IMR-90 (cell line): Measurements from ENCODE around the gene SLAMF9. TPM values are rescaled to one million over a fixed set of nuclear protein-coding genes. Genes with fewer than 3 reads are reported as not detected.

Experiments used
- ATAC-seq: fragments of 200-7000 bp; cut with Tn5 transposase; 2 replicates; pipeline ENCODE4 v1.9.1; 2020; ENCODE audit warnings: low read depth, mild to moderate bottlenecking, moderate library complexity
- BruUV-seq: library from RNA; stranded (reverse); fragments of 400-500 nt; replicated peaks from 2 replicates; lab custom pipeline; 2021; lab: Mats Ljungman, UMichigan
- CTCF ChIA-PET: fragments of 300-600 bp; formaldehyde crosslinking; extraction: SDS; loops from one replicate; lab custom pipeline; 2021; ENCODE audit warnings: antibody characterized with exemption; lab: Yijun Ruan, JAX
- POLR2A ChIA-PET: fragments of 300-600 bp; sonication (Branson Sonifier 250); formaldehyde crosslinking; loops from one replicate; lab custom pipeline; 2022; ENCODE audit warnings: antibody characterized with exemption; ENCODE audit not compliant: unreplicated experiment; lab: Charles Lee
- DNase-seq: peaks from one replicate; pipeline ENCODE4 v3.0.0; 2013
- H2AFZ ChIP-seq: replicated peaks from 2 replicates; pipeline ENCODE3; 2013; ENCODE audit warnings: low read length, mild to moderate bottlenecking; ENCODE audit not compliant: poor library complexity
- H2AK5ac ChIP-seq: 2 replicates; pipeline ENCODE4 v1.6.1; 2013; ENCODE audit warnings: low read depth, low read length, inconsistent platforms
- H2AK9ac ChIP-seq: replicated peaks from 2 replicates; pipeline ENCODE3; 2013; ENCODE audit warnings: mild to moderate bottlenecking, low read depth, low read length, moderate library complexity; ENCODE audit not compliant: poor library complexity
- H2BK120ac ChIP-seq: 2 replicates; pipeline ENCODE4 v1.6.1; 2013; ENCODE audit warnings: low read depth, low read length, inconsistent platforms
- H2BK15ac ChIP-seq: 3 replicates; pipeline ENCODE4 v1.6.1; 2013; ENCODE audit warnings: low read depth, low read length, inconsistent platforms
- H2BK20ac ChIP-seq: 2 replicates; pipeline ENCODE4 v1.6.1; 2013; ENCODE audit warnings: low read depth, mild to moderate bottlenecking, inconsistent platforms, low read length, moderate library complexity
- H2BK5ac ChIP-seq: 2 replicates; pipeline ENCODE4 v1.6.1; 2013; ENCODE audit warnings: mild to moderate bottlenecking, low read depth, low read length, inconsistent platforms; ENCODE audit not compliant: poor library complexity, severe bottlenecking
- H3K14ac ChIP-seq: replicated peaks from 2 replicates; pipeline ENCODE4 v1.6.1; 2013; ENCODE audit warnings: low read depth, low read length, inconsistent platforms
- H3K18ac ChIP-seq: 2 replicates; pipeline ENCODE4 v1.6.1; 2013; ENCODE audit warnings: low read depth, low read length, control low read depth
- H3K23ac ChIP-seq: 2 replicates; pipeline ENCODE4 v1.6.1; 2013; ENCODE audit warnings: low read depth, low read length, inconsistent platforms
- H3K27ac ChIP-seq: 2 replicates; pipeline ENCODE4 v1.5.1; 2013; ENCODE audit warnings: mild to moderate bottlenecking, control low read depth, low read length; ENCODE audit not compliant: insufficient read depth
- H3K27me3 ChIP-seq: 2 replicates; pipeline ENCODE4 v1.6.1; 2013; ENCODE audit warnings: low read length; ENCODE audit not compliant: control insufficient read depth, insufficient read depth
- H3K36me3 ChIP-seq: 2 replicates; pipeline ENCODE4 v1.6.1; 2013; ENCODE audit warnings: low read length, mixed read lengths; ENCODE audit not compliant: control insufficient read depth, insufficient read depth
- H3K4ac ChIP-seq: 2 replicates; pipeline ENCODE4 v1.6.1; 2013; ENCODE audit warnings: low read depth, low read length, inconsistent platforms
- H3K4me1 ChIP-seq: 2 replicates; pipeline ENCODE4 v1.6.1; 2013; ENCODE audit warnings: low read length, mixed read lengths; ENCODE audit not compliant: control insufficient read depth, insufficient read depth
- H3K4me2 ChIP-seq: 2 replicates; pipeline ENCODE4 v1.6.1; 2013; ENCODE audit warnings: low read depth, mild to moderate bottlenecking, control low read depth, low read length, moderate library complexity
- H3K4me3 ChIP-seq: 2 replicates; pipeline ENCODE4 v1.5.1; 2013; ENCODE audit warnings: low read depth, mild to moderate bottlenecking, control low read depth, low read length, moderate library complexity; ENCODE audit not compliant: insufficient read depth
- H3K56ac ChIP-seq: 2 replicates; pipeline ENCODE4 v1.6.1; 2013; ENCODE audit warnings: low read length, inconsistent platforms; ENCODE audit not compliant: insufficient read depth; ENCODE audit errors: extremely low read depth
- H3K79me1 ChIP-seq, 2 experiments: 2 replicates each; pipeline ENCODE4 v1.6.1; 2013; ENCODE audit warnings: low read length in 2 of 2, inconsistent platforms in 1 of 2, low read depth in 1 of 2
- H3K9ac ChIP-seq: 2 replicates; pipeline ENCODE4 v1.6.1; 2013; ENCODE audit warnings: low read depth, low read length, control low read depth
- H3K9me1 ChIP-seq: 2 replicates; pipeline ENCODE4 v1.6.1; 2013; ENCODE audit warnings: low read length, inconsistent platforms; ENCODE audit not compliant: insufficient read depth
- H3K9me3 ChIP-seq: 2 replicates; pipeline ENCODE4 v1.6.1; 2013; ENCODE audit warnings: low read length; ENCODE audit not compliant: control insufficient read depth, insufficient read depth
- H4K20me1 ChIP-seq: 2 replicates; pipeline ENCODE4 v1.6.1; 2013; ENCODE audit warnings: low read length, inconsistent platforms; ENCODE audit not compliant: insufficient read depth
- H4K5ac ChIP-seq: 2 replicates; pipeline ENCODE4 v1.6.1; 2013; ENCODE audit warnings: mild to moderate bottlenecking, low read depth, low read length, control low read depth
- H4K8ac ChIP-seq, 2 experiments: 2 replicates each; pipeline ENCODE4 v1.6.1; 2013; ENCODE audit warnings: low read depth in 2 of 2, low read length in 2 of 2, control low read depth in 1 of 2, inconsistent platforms in 1 of 2
- H4K91ac ChIP-seq: 2 replicates; pipeline ENCODE4 v1.6.1; 2013; ENCODE audit warnings: low read depth, low read length, inconsistent platforms; ENCODE audit not compliant: insufficient read depth
- BHLHE40 ChIP-seq: fragments of 150-350 bp; IDR thresholded peaks from 2 replicates; pipeline ENCODE4 v1.6.1; 2016; ENCODE audit warnings: mild to moderate bottlenecking, low read depth, low read length
- CEBPB ChIP-seq: IDR thresholded peaks from 2 replicates; pipeline ENCODE4 v1.6.1; 2012; ENCODE audit warnings: low read depth, low read length, improper control_type of control experiment
- CHD1 ChIP-seq: IDR thresholded peaks from 2 replicates; pipeline ENCODE4 v1.6.1; 2012; ENCODE audit warnings: low read depth, low read length, improper control_type of control experiment
- ELK1 ChIP-seq: fragments of 150-350 bp; IDR thresholded peaks from 2 replicates; pipeline ENCODE4 v1.6.1; 2016; ENCODE audit warnings: low read depth, mild to moderate bottlenecking, low read length, moderate library complexity, borderline replicate concordance
- FOS ChIP-seq: fragments of 150-350 bp; IDR thresholded peaks from 2 replicates; pipeline ENCODE4 v1.6.1; 2016; ENCODE audit warnings: low read depth, low read length
- MAFK ChIP-seq: IDR thresholded peaks from 2 replicates; pipeline ENCODE4 v1.6.1; 2012; ENCODE audit warnings: low read depth, low read length, improper control_type of control experiment
- POLR2A ChIP-seq: IDR thresholded peaks from 2 replicates; pipeline ENCODE4 v1.6.1; 2012; ENCODE audit warnings: mild to moderate bottlenecking, low read depth, low read length
- RCOR1 ChIP-seq: IDR thresholded peaks from 2 replicates; pipeline ENCODE4 v1.6.1; 2012; ENCODE audit warnings: mild to moderate bottlenecking, low read length, improper control_type of control experiment; ENCODE audit not compliant: insufficient replicate concordance
- USF2 ChIP-seq: fragments of 150-350 bp; IDR thresholded peaks from 2 replicates; pipeline ENCODE4 v1.6.1; 2017; ENCODE audit warnings: mild to moderate bottlenecking, antibody characterized with exemption, low read length, low read depth
- WGBS, 2 experiments: methylation state at CpG; one replicate each; pipeline versions ENCODE4 v1.1.5 to v1.1.7; 2013; ENCODE audit warnings: missing lambda C conversion rate in 2 of 2; ENCODE audit not compliant: insufficient read length in 1 of 2; ENCODE audit errors: extremely low coverage in 2 of 2; 5-methylcytosine and 5-hydroxymethylcytosine counted together
- dilution Hi-C: fragments of 300-500 bp; cut with HindIII; formaldehyde crosslinking; loops from one replicate; pipeline ENCODE4 v1.14.3; 2018; ENCODE audit warnings: low sequenced_read_pairs; ENCODE audit not compliant: unreplicated experiment
- in situ Hi-C: fragments of 300-500 bp; cut with MboI; formaldehyde crosslinking; loops from 3 replicates; pipeline ENCODE4 v1.14.3; 2019; ENCODE audit warnings: low sequenced_read_pairs, inconsistent platforms, mixed read lengths
- intact Hi-C: fragments of 100-400 bp; cut with micrococcal nuclease; formaldehyde crosslinking; loops from 2 replicates; pipeline ENCODE4 v1.10.0; 2022
- polyA plus RNA-seq, 3 experiments: library from polyadenylated mRNA; depleted of rRNA; stranded (reverse); fragments of >200 nt; gene quantifications; 2 replicates each; pipeline ENCODE4 v1.2.3, GENCODE V29; 2012; ENCODE audit warnings: low replicate concordance in 1 of 3
- total RNA-seq: library from RNA; depleted of rRNA; stranded (reverse); fragments of >200 nt; gene quantifications from 2 replicates; pipeline ENCODE4 v1.2.3, GENCODE V29; 2012

The SLAMF9 gene
- total and polyA plus RNA-seq, 2 of the 4 experiments (the other 2 are of a cell fraction) = 0.18 to 0.67 TPM

GRCh38 chr1:159953536-159954515 is at the start of gene SLAMF9 (continued):
- TF ChIP-seq CEBPB (no peak), USF2 (no peak)

GRCh38 chr1:160001440-160001839 is 47.4 kb upstream of the SLAMF9 start:
- ChIA-PET CTCF (no interaction called here), POLR2A (no interaction called here)

More at GRCh38 chr1:160001440-160001839, 47.4 kb upstream of the SLAMF9 start:
- Histone ChIP-seq H3K9ac (no peak overlapping the region), H3K79me1 (no peaks in the 10 kb centered on the region), H3K4me3 (no peak overlapping the region), H3K36me3 (no peaks in the 10 kb centered on the region), H4K8ac (no peak overlapping the region), H3K56ac (no peak overlapping the region), H2AK5ac (no peak overlapping the region), H3K4ac (no peak overlapping the region), H3K27me3 (peaks cover 11% of the 10 kb centered on the region; the same call in 1 of the 2 replicates), H3K4me1 (no peaks in the 10 kb centered on the region), H4K20me1 (no peaks in the 10 kb centered on the region), H2BK20ac (no peak overlapping the region), H2BK15ac (no peak overlapping the region), H2AFZ (no peak overlapping the region), H3K27ac (no peak overlapping the region), H2BK120ac (no peak overlapping the region), H3K4me2 (no peak overlapping the region), H3K9me3 (no peaks in the 10 kb centered on the region), H3K18ac (no peak overlapping the region), H2AK9ac (no peak overlapping the region), H3K14ac (no peak overlapping the region), H2BK5ac (no peak overlapping the region), H3K9me1 (no peaks in the 10 kb centered on the region), H3K23ac (no peak overlapping the region), H4K5ac (no peak overlapping the region), H4K91ac (no peak overlapping the region)
- DNase-seq = no peak
- BruUV-seq = no TSS peak
- intact Hi-C loops = no loop called here
- in situ Hi-C loops = loop anchor here (10.0 kb wide), 1 partner anchor 217 kb away; the partner anchor contains the start of gene DUSP23
- no peak for TF ChIP-seq CHD1
- TF ChIP-seq RCOR1 = no peak
- TF ChIP-seq FOS = no peak
- no peak for TF ChIP-seq BHLHE40
- TF ChIP-seq ELK1 = no peak
- no peak for TF ChIP-seq POLR2A
- peak; percentile 93 for TF ChIP-seq MAFK
- no CpG with 5 or more reads among the region's 2 CpGs for WGBS, 2 experiments
- ATAC-seq = no peak
- dilution Hi-C loops = no loop called here
